ENCODE results near the gene CPLX3.

- TF ChIP-seq CTCF (IDR thresholded peaks at IDR 0.05) (no peak), POLR2A (IDR thresholded peaks at IDR 0.05) (no peak)
Observed at GRCh38 chr15:74857671-74858368, 31.4 kb downstream of the CPLX3 start.

Measured in uterus (tissue), 2 donors.